Measurements from ENCODE around the gene GABBR2. TPM values are rescaled to one million over a fixed set of nuclear protein-coding genes. Genes with fewer than 3 reads are reported as not detected.

GABBR2 gene
- total RNA-seq, 2 experiments from 2014 or later: not detected

DNA sequence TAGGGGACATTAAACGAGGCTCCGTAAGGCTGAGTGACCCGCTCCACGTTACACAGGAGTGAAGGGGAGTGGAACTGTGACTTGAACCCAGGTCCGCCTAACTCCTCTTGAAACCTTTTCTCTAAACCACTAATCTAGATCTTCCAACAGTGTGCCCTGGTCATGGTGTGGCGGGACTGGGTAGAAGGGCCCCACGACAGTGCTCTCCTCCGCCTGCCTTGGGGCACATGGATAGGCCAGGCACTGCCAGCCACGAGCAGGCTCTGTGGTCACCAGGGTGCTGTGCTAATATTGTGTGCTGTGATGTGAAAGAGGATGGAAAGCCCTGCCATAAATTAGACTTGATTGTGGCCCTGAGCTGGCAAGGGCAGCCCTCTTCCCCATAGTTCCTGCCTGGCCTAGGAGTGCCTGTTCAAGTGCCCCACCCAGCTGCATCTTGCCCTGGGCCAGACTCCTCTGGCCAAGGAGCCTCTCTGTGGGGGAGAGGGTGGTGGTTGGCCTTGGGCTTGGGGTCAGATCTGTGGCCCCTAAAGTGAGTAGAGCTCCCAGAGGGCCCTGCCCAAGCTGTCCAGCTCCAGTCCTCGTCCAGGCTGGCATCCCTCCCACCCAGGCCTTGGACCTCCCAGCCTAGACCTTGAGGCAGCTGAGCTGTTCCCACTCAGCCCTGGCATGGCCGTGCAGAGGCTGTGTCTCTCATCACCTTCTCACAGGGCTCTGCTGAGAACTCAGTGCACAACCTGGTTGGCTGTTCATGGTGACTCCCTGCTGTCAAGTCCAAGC, 385.5 kb downstream of the GABBR2 start:
- Histone ChIP-seq H3K4me3 (ENCODE audit: low read length) (no peak overlapping the region), H3K4me1 (ENCODE audit: insufficient read depth, low read length) (no peaks in the 10 kb centered on the region), H3K27ac (ENCODE audit: low read depth in 1 of 2, low read length in 2 of 2) (no peak overlapping the region), H3K27me3 (ENCODE audit: control insufficient read depth in 1 of 2, insufficient read depth in 2 of 2, low read length in 2 of 2) (no peaks in the 10 kb centered on the region), H3K9me3 (ENCODE audit: control insufficient read depth in 1 of 2, insufficient read depth in 1 of 2, low read length in 2 of 2) (no peaks in the 10 kb centered on the region), H3K36me3 (ENCODE audit: insufficient read depth, low read length) (no peaks in the 10 kb centered on the region)
- Mint-ChIP-seq H3K4me1 (ENCODE audit: low read depth) (no peaks in the 10 kb centered on the region), H3K9me3 (no peaks in the 10 kb centered on the region), H3K36me3 (ENCODE audit: low read depth) (no peaks in the 10 kb centered on the region), H3K27ac (no peak overlapping the region), H3K27me3 (no peaks in the 10 kb centered on the region), H3K4me3 (no peak overlapping the region)
- intact Hi-C loops (cut with DNase I, micrococcal nuclease): no loop called here
- ChIA-PET CTCF (no interaction called here), POLR2A (no interaction called here)
- ATAC-seq (ENCODE audit: poor library complexity) (no peak), DNase-seq (no peak)
- TF ChIP-seq, protein P1, sequence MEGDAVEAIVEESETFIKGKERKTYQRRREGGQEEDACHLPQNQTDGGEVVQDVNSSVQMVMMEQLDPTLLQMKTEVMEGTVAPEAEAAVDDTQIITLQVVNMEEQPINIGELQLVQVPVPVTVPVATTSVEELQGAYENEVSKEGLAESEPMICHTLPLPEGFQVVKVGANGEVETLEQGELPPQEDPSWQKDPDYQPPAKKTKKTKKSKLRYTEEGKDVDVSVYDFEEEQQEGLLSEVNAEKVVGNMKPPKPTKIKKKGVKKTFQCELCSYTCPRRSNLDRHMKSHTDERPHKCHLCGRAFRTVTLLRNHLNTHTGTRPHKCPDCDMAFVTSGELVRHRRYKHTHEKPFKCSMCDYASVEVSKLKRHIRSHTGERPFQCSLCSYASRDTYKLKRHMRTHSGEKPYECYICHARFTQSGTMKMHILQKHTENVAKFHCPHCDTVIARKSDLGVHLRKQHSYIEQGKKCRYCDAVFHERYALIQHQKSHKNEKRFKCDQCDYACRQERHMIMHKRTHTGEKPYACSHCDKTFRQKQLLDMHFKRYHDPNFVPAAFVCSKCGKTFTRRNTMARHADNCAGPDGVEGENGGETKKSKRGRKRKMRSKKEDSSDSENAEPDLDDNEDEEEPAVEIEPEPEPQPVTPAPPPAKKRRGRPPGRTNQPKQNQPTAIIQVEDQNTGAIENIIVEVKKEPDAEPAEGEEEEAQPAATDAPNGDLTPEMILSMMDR (IDR thresholded peaks at IDR 0.05): no peak

DNA sequence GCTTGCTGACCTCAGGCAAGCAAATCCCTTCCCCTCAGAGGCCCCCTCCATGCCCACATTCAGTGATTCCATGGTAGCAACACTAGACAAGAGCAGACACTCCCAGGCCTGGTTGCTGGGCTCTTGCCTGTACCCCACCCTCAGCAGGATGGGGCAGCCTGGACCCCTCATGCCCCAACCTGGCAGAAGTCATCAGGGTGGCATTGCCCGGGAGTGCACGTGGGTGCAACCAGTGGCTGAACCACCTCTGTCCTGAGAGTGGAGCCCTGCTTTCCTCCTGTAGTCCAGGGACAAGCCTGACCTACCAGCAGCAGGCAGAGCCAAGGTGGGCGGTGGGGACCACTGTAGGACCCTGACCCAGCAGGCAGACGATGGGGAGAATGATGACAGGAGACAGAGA, 387.5 kb downstream of the GABBR2 start:
- Histone ChIP-seq H3K27ac (ENCODE audit: low read depth in 1 of 2, low read length in 2 of 2) (no peak overlapping the region), H3K36me3 (ENCODE audit: insufficient read depth, low read length) (no peaks in the 10 kb centered on the region), H3K9me3 (ENCODE audit: control insufficient read depth in 1 of 2, insufficient read depth in 1 of 2, low read length in 2 of 2) (no peaks in the 10 kb centered on the region), H3K4me1 (ENCODE audit: insufficient read depth, low read length) (no peaks in the 10 kb centered on the region), H3K4me3 (ENCODE audit: low read length) (no peak overlapping the region), H3K27me3 (ENCODE audit: control insufficient read depth in 1 of 2, insufficient read depth in 2 of 2, low read length in 2 of 2) (no peaks in the 10 kb centered on the region)
- no peaks in the 10 kb centered on the region for H3K9me3 Mint-ChIP-seq
- H3K27ac Mint-ChIP-seq: no peak overlapping the region
- no peaks in the 10 kb centered on the region for H3K36me3 Mint-ChIP-seq (ENCODE audit: low read depth)
- TF ChIP-seq, protein P1 (IDR thresholded peaks at IDR 0.05): no peak
- no peaks in the 10 kb centered on the region for H3K27me3 Mint-ChIP-seq
- H3K4me3 Mint-ChIP-seq: no peak overlapping the region
- DNase-seq (no peak), ATAC-seq (ENCODE audit: poor library complexity) (no peak)
- intact Hi-C loops (cut with DNase I, micrococcal nuclease): no loop called here
- no peaks in the 10 kb centered on the region for H3K4me1 Mint-ChIP-seq (ENCODE audit: low read depth)
- CTCF ChIA-PET: no interaction called here
- POLR2A ChIA-PET: no interaction called here

DNA sequence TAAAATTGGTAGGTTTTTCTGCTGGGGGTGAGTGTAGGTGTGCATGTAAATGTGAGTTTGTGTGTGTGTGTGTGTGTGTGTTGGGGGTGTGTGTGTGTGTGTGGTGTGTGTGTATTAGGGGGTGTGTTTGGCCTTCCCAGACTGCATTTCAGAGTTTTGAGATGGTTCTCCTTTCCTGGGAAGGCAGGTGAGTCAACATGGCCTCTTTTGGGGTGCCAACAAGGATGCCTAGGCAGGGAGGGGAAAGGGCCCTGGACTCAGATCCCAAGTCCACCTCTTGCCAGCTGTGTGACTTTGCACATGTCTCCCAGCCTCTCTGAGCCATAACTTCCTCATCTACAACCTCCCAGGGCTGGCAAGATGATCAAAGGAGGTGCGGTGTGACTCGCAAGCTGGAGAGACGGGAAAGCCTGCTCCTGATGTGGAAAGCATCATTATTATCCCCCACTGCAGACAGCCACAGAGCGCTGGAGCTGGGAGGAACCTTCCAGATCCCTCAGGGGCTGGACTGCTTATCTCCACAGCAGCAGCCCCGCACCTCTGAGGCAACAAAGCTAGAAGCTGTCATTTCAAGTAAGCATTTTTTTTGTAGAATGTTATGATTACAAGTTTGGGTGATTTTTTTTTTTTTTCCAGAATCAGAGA, 389.8 kb downstream of the GABBR2 start:
- Histone ChIP-seq H3K4me3 (ENCODE audit: low read length) (no peak overlapping the region), H3K4me1 (ENCODE audit: insufficient read depth, low read length) (no peaks in the 10 kb centered on the region), H3K36me3 (ENCODE audit: insufficient read depth, low read length) (no peaks in the 10 kb centered on the region), H3K27me3 (ENCODE audit: control insufficient read depth in 1 of 2, insufficient read depth in 2 of 2, low read length in 2 of 2) (no peaks in the 10 kb centered on the region), H3K9me3 (ENCODE audit: control insufficient read depth in 1 of 2, insufficient read depth in 1 of 2, low read length in 2 of 2) (no peaks in the 10 kb centered on the region), H3K27ac (ENCODE audit: low read depth in 1 of 2, low read length in 2 of 2) (no peak overlapping the region)
- ATAC-seq (ENCODE audit: poor library complexity) (no peak), DNase-seq (no peak)
- no peak overlapping the region for H3K4me3 Mint-ChIP-seq
- TF ChIP-seq, protein P1 (IDR thresholded peaks at IDR 0.05): no peak
- H3K4me1 Mint-ChIP-seq (ENCODE audit: low read depth): no peaks in the 10 kb centered on the region
- H3K27me3 Mint-ChIP-seq: no peaks in the 10 kb centered on the region
- ChIA-PET CTCF (interaction anchor here (1.1 kb wide), 1 partner anchor 456 kb away, joined by 3 read pairs; no protein-coding TSS in a partner anchor), POLR2A (no interaction called here)
- H3K27ac Mint-ChIP-seq: no peak overlapping the region
- intact Hi-C loops (cut with DNase I, micrococcal nuclease): loop anchor here in 1 of 2 experiments (5.0 kb wide), 1 partner anchor 458 kb away; no protein-coding TSS in a partner anchor
- H3K36me3 Mint-ChIP-seq (ENCODE audit: low read depth): no peaks in the 10 kb centered on the region
- H3K9me3 Mint-ChIP-seq: no peaks in the 10 kb centered on the region

Data from CD4-positive, alpha-beta T cell (primary cell).